Body of pancreas (tissue), 4 donors: ENCODE data around the gene EGR4.

Source experiments
- CTCF ChIP-seq, 7 experiments: fragments of 450-650 bp in 4 of 7; fragments of 200-600 bp in 3 of 7; sonication (generic) in 3 of 7; IDR thresholded peaks; one replicate each; pipeline ENCODE4 v1.5.1; 2016 to 2019; ENCODE audit warnings: antibody characterized with exemption in 7 of 7
- POLR2A ChIP-seq, 3 donors: fragments of 450-650 bp; IDR thresholded peaks; one replicate each; pipeline ENCODE4 v1.6.1; 2016; ENCODE audit warnings: antibody characterized with exemption in 3 of 3, mild to moderate bottlenecking in 2 of 3

GRCh38 chr2:73339201-73339600 lies 45.9 kb upstream of the EGR4 start:
- TF ChIP-seq CTCF (IDR thresholded peaks at IDR 0.05) (no peak), POLR2A (IDR thresholded peaks at IDR 0.05) (no peak)
